Epithelial cell of esophagus (primary cell): Measurements from ENCODE around the gene DHH.

Experiments used
- DNase-seq: peaks from one replicate; pipeline ENCODE4 v3.0.0; 2010; ENCODE audit warnings: low read depth
- H3K4me3 ChIP-seq: 2 replicates; pipeline ENCODE4 v1.5.1; 2011; ENCODE audit warnings: mild to moderate bottlenecking, low read length, control low read depth
- CTCF ChIP-seq: IDR thresholded peaks from 2 replicates; pipeline ENCODE4 v1.5.1; 2011; ENCODE audit warnings: low read depth, mild to moderate bottlenecking, low read length, control low read depth, inconsistent platforms; ENCODE audit not compliant: insufficient read depth; ENCODE audit errors: missing control alignments

The DHH gene

DNA sequence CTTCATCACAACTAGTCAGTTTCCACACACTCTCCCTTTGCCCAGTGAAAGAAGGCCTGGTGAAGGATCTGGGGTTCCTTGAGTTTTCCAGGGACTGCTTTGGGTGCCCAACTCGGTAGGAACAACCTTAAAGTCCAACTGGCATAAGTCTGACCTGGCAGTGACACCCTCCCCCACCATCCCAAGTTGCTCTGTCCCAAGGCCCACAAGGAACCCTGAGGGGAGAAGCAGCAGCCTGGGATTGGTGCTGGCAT, 35.6 kb downstream of the DHH start:
- H3K4me3 ChIP-seq = peak overlapping the region; percentile 76
- no peak for DNase-seq
- TF ChIP-seq CTCF = no peak

DNA sequence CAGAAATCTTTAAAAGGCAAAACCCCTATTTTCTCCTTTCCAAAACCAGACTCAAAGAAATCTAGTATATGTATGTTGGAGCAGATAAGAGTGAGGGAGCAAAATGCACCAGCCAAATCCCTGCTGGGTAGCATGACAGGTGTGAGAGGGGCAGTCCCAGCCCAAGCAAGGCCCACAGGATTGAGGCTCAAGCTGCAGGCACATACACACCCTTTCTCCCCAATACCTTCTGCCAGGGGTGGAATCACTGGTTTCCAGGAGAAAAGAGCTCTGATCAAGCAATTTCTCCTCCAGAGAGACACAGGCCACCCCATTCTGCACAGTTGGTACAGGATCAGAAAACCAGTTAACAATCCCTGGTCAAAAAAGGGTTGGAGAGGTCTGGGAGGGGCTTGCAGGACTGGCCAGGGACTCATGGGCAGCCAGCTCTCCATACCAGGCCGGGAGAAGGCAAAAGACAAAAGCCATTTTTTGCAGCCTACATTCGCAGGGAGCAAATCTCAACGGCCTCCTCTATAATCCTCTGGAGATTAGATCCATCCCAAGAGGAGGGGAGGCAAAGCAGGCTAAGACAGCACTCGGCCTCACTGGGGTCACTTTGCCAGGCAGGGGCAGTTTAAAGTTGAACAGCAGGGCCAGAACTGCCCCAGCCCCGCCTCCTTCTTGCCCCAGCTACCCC, 36.1 kb downstream of the DHH start:
- no peak for DNase-seq
- peak overlapping the region; percentile 76 for H3K4me3 ChIP-seq
- TF ChIP-seq CTCF = no peak

- no peak for TF ChIP-seq CTCF
- peak; percentile 19 for DNase-seq
- H3K4me3 ChIP-seq = peak overlapping the region; percentile 76
Observed at GRCh38 chr12:49057888-49058287, 36.7 kb downstream of the DHH start.

DNA sequence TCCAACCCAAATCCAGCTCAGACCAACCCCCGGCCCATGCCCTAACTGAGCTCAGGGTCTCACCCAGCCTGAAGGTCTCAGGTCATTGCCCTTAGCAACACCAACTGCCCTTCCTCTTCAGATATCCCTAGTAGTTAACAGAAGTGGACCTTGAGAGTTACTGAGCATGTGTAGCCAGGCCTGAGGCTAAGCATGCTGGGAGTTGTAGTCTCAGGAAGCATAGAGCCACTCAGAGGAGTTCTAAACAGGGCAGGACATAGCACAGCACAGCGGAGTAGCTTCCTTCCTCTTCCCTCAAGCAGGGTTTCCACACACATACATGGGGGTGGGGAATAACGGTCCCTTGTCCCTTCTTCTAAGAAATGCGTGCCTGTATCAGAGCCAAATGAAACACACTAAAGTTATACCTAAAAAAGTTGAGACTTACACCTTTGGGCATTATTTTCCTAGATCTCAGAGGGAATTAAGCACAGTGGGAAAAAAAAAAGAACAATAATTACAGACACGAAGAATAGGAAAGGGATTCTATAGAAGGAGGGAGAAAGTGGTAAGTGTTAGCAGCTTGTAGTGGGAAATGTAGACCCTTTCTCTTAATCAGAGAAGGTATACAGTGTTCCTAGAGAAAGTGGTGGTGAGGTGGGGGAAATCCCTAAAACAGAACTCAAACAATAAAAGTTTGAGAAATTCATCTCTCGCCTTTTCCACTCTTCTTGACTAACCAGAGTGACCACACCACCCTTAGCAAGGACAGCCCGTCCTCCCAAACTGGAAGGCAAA, 38.4 kb downstream of the DHH start:
- TF ChIP-seq CTCF = no peak
- H3K4me3 ChIP-seq = no peak overlapping the region
- peak; percentile 85 for DNase-seq

DNA sequence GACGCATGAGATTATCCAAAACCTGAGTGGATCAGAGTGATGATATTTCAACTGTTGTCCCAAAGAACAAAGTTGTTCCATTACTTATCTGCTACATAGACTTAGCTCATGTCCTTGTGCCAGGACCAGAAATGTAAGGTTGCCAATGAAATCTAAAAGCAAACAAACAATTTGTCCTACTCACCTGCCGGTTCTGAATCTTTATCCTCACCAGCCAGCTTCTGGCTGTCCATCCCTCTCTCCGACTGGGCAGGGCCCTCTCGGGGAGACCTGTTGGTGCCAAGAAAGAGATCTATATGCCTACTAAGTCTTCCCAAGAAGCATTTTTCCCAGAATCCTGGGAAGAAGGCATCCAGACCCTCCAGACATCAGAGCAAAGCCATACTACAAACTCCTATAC, 39.5 kb downstream of the DHH start:
- no peak for DNase-seq
- no peak for TF ChIP-seq CTCF
- H3K4me3 ChIP-seq = no peak overlapping the region

DNA sequence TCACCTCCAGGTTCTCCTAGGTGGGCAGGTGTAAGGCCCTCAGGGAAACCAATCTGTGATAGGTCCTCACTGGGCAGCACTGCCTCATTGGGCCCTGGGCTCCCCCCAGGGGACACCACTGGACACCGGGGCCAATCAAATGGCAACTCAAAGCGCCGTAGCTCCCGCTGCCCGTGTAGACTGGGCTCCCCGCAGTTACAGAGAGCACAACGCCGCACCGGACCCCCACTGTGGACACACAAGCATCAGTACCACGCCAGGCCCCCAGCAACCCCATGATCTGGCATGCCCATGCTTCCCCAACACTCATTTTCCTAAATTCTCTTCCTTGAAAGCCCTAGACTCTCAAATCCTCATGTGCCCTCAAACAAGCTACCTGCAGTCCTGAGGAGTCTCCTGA, 40.1 kb downstream of the DHH start:
- no peak for TF ChIP-seq CTCF
- DNase-seq = no peak
- no peak overlapping the region for H3K4me3 ChIP-seq

DNA sequence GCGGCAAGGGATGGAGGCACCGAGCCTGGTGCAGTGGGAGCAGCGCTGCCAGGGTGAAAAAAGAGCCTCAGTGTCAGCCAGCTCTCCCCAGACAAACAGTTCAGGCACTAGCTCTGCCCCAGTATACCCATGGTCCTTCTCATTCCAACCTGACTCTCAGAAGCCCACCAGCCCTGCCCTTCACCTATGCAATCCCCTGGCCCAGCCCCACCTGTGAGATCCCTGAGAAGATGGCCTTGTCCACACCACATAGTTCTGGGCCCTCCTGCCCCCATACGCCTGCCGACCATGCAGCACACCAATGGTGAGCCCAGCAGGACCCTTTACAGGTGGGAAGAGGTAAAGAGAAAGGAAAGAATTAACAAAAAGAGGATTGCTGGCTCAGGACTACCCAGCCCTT, 40.5 kb downstream of the DHH start:
- H3K4me3 ChIP-seq = no peak overlapping the region
- TF ChIP-seq CTCF = no peak
- DNase-seq = no peak
